A673 (cell line): ENCODE data around the gene PTP4A2. TPM values are rescaled to one million over a fixed set of nuclear protein-coding genes. Genes with fewer than 3 reads are reported as not detected.

Experiments
- BruUV-seq: library from RNA; stranded (reverse); fragments of 400-500 nt; replicated peaks from 2 replicates; lab custom pipeline; 2021; lab: Mats Ljungman, UMichigan
- CTCF ChIA-PET: fragments of 300-600 bp; sonication (Branson Sonifier 250); formaldehyde crosslinking; loops from one replicate; lab custom pipeline; 2022; ENCODE audit warnings: antibody characterized with exemption; lab: Charles Lee
- POLR2A ChIA-PET: fragments of 300-600 bp; sonication (Branson Sonifier 250); formaldehyde crosslinking; loops from one replicate; lab custom pipeline; 2022; ENCODE audit warnings: antibody characterized with exemption; ENCODE audit not compliant: low non-redundant PET; lab: Charles Lee
- DNase-seq: peaks from one replicate; pipeline ENCODE4 v3.0.0-alpha.2; 2015; ENCODE audit warnings: low spot score
- H3K27ac ChIP-seq: fragments of 200-600 bp; sonication (generic); 2 replicates; pipeline ENCODE4 v1.5.1; 2016; ENCODE audit warnings: mixed run types, low read depth, mild to moderate bottlenecking, mixed read lengths, antibody characterized with exemption, low read length; ENCODE audit not compliant: poor library complexity, severe bottlenecking
- H3K27me3 ChIP-seq: fragments of 200-600 bp; sonication (generic); replicated peaks from 2 replicates; pipeline ENCODE4 v1.6.1; 2017; ENCODE audit warnings: mixed run types, low read depth, mild to moderate bottlenecking, mixed read lengths, antibody characterized with exemption, low read length; ENCODE audit not compliant: insufficient read depth, poor library complexity
- H3K36me3 ChIP-seq: fragments of 200-600 bp; sonication (generic); 2 replicates; pipeline ENCODE4 v1.6.1; 2016; ENCODE audit warnings: mixed run types, mild to moderate bottlenecking, mixed read lengths, antibody characterized with exemption, low read length; ENCODE audit not compliant: insufficient read depth, poor library complexity, severe bottlenecking
- H3K4me1 ChIP-seq: fragments of 200-600 bp; sonication (generic); 2 replicates; pipeline ENCODE4 v1.6.1; 2017; ENCODE audit warnings: mixed run types, mild to moderate bottlenecking, mixed read lengths, antibody characterized with exemption, low read length; ENCODE audit not compliant: insufficient read depth, poor library complexity, severe bottlenecking
- H3K4me3 ChIP-seq: fragments of 200-600 bp; sonication (generic); 2 replicates; pipeline ENCODE4 v1.5.1; 2016; ENCODE audit warnings: low read depth, mixed run types, mild to moderate bottlenecking, mixed read lengths, low read length; ENCODE audit not compliant: poor library complexity, severe bottlenecking
- H3K9me3 ChIP-seq: fragments of 200-600 bp; sonication (generic); 2 replicates; pipeline ENCODE4 v1.6.1; 2016; ENCODE audit warnings: mixed run types, low read depth, mild to moderate bottlenecking, mixed read lengths, antibody characterized with exemption, low read length; ENCODE audit not compliant: poor library complexity, severe bottlenecking
- CTCF ChIP-seq: fragments of 300-800, 200-600 bp; sonication (generic); conservative IDR thresholded peaks from 2 replicates; pipeline ENCODE4 v1.5.1; 2017; ENCODE audit warnings: low read depth, mild to moderate bottlenecking, antibody characterized with exemption, low read length, moderate library complexity, mixed read lengths
- EZH2 ChIP-seq: fragments of 200-600 bp; sonication (generic); IDR thresholded peaks from 2 replicates; pipeline ENCODE4 v1.6.1; 2017; ENCODE audit warnings: borderline replicate concordance, low read depth, mild to moderate bottlenecking, mixed read lengths, antibody characterized with exemption, low read length; ENCODE audit not compliant: poor library complexity, severe bottlenecking
- intact Hi-C: fragments of 100-400 bp; cut with micrococcal nuclease; formaldehyde crosslinking; loops from one replicate; pipeline ENCODE4 v1.10.0; 2022; ENCODE audit not compliant: unreplicated experiment
- total RNA-seq: library from RNA; stranded (reverse); gene quantifications from 2 replicates; pipeline ENCODE4 v1.2.3, GENCODE V29; 2021

PTP4A2 gene
- total RNA-seq, 1 experiment from 2014 or later: 283 TPM

GRCh38 chr1:31919591-31919990 is 18.6 kb downstream of the PTP4A2 start:
- CTCF ChIA-PET: no interaction called here
- no peak for DNase-seq
- intact Hi-C loops: no loop called here
- Histone ChIP-seq H3K4me3 (no peak overlapping the region), H3K27me3 (no peaks in the 10 kb centered on the region), H3K36me3 (peaks cover 37% of the 10 kb centered on the region), H3K9me3 (no peaks in the 10 kb centered on the region), H3K27ac (no peak overlapping the region), H3K4me1 (peaks cover 6% of the 10 kb centered on the region)
- no TSS peak for BruUV-seq
- POLR2A ChIA-PET: no interaction called here
- TF ChIP-seq EZH2 (no peak), CTCF (no peak)

DNA sequence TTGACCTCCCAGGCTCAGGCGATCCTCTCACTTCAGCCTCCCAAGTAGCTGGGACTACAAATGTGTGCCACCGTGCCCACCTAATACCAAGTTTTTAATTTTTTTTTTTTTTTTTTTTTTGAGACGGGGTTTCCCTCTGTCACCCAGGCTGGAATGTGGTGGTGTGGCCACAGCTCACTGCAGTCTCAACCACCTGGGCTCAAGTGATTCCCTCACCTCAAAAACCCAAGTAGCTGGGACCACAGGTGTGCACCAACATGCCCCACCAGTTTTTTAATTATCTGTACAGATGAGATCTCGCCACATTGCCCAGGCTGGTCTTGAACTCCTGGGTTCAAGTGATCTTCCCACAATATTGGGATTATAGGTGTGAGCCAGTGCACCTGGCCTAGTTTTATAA is 22.7 kb downstream of the PTP4A2 start:
- intact Hi-C loops: no loop called here
- DNase-seq: no peak
- no TSS peak for BruUV-seq
- no peak overlapping the region for H3K27ac ChIP-seq
- H3K9me3 ChIP-seq: no peaks in the 10 kb centered on the region
- POLR2A ChIA-PET: no interaction called here
- peaks cover 23% of the 10 kb centered on the region for H3K4me1 ChIP-seq
- H3K27me3 ChIP-seq: no peaks in the 10 kb centered on the region
- TF ChIP-seq CTCF: no peak
- no peak for TF ChIP-seq EZH2
- H3K36me3 ChIP-seq: peaks cover 60% of the 10 kb centered on the region
- H3K4me3 ChIP-seq: no peak overlapping the region
- CTCF ChIA-PET: no interaction called here

DNA sequence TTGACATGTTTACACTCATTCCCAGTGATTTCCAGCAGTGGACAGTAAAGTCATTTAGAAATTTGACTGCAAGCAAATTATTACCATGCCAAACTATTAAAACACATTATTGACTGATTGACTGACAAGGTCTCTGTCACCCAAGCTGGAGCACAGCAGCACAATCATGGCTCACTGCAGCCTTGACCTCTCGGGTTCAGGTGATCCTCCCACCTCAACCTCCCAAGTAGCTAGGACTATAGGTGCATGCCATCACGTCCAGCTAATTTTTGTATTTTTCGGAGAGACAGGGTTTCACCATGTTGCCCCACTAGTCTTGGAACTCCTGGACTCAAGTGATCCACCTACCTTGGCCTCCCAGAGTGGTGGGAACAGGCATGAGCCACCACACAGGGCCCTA is 24.2 kb downstream of the PTP4A2 start:
- DNase-seq: no peak
- TF ChIP-seq EZH2 (no peak), CTCF (no peak)
- no peak overlapping the region for H3K27ac ChIP-seq
- peaks cover 23% of the 10 kb centered on the region for H3K4me1 ChIP-seq
- peaks cover 69% of the 10 kb centered on the region for H3K36me3 ChIP-seq
- intact Hi-C loops: no loop called here
- no peaks in the 10 kb centered on the region for H3K9me3 ChIP-seq
- no peak overlapping the region for H3K4me3 ChIP-seq
- CTCF ChIA-PET: no interaction called here
- BruUV-seq: no TSS peak
- no peaks in the 10 kb centered on the region for H3K27me3 ChIP-seq
- POLR2A ChIA-PET: no interaction called here
